Right lobe of liver (tissue), 6 donors: ENCODE measurements around the gene CDK11B. TPM values are rescaled to one million over a fixed set of nuclear protein-coding genes. Genes with fewer than 3 reads are reported as not detected.
"Not testable (repeated sequence)": the region's sequence is repeated elsewhere in the genome, so short reads cannot be mapped to it uniquely, and the experiment has no call there.

Experiments used
- ATAC-seq, 4 donors: fragments of 200-7000 bp; cut with Tn5 transposase; one replicate each; pipeline ENCODE4 v1.9.1; 2020; ENCODE audit warnings: mild to moderate bottlenecking in 4 of 4, moderate library complexity in 4 of 4
- DNase-seq, 3 donors: peaks; one replicate each; pipeline ENCODE4 v3.0.0-alpha.2; 2020
- H3K27ac ChIP-seq, 3 donors: fragments of 200-600 bp; one replicate each; pipeline ENCODE4 v1.8.0; 2022
- H3K27me3 ChIP-seq, 2 donors: fragments of 200-600 bp; one replicate each; pipeline ENCODE4 v1.8.0; 2022
- H3K36me3 ChIP-seq, 4 donors: fragments of 200-600 bp; sonication (generic) in 1 of 4; one replicate each; pipeline versions ENCODE4 v1.5.1 to v1.8.0; 2017 to 2022; ENCODE audit warnings: control low read depth in 1 of 4
- H3K4me1 ChIP-seq, 4 donors: fragments of 200-600 bp; sonication (generic) in 1 of 4; one replicate each; pipeline versions ENCODE4 v1.5.1 to v1.8.0; 2017 to 2022; ENCODE audit warnings: control low read depth in 1 of 4
- H3K4me3 ChIP-seq, 3 donors: fragments of 200-600 bp; one replicate each; pipeline ENCODE4 v1.8.0; 2022
- H3K9me3 ChIP-seq, 4 donors: fragments of 200-600 bp; sonication (generic) in 1 of 4; one replicate each; pipeline versions ENCODE4 v1.5.1 to v1.8.0; 2017 to 2022; ENCODE audit warnings: control low read depth in 1 of 4
- CTCF ChIP-seq, 4 donors: fragments of 200-600 bp in 3 of 4; fragments of 450-650 bp in 1 of 4; IDR thresholded peaks; one replicate each; pipeline versions ENCODE4 v1.5.1 to v1.8.0; 2016 to 2022; ENCODE audit warnings: antibody characterized with exemption in 4 of 4, mild to moderate bottlenecking in 2 of 4
- POLR2A ChIP-seq: fragments of 450-650 bp; IDR thresholded peaks from one replicate; pipeline ENCODE4 v1.6.1; 2017; ENCODE audit warnings: antibody characterized with exemption, mild to moderate bottlenecking
- WGBS: methylation state at CpG from one replicate; pipeline ENCODE4 v1.1.6; 2018; ENCODE audit warnings: low coverage, low lambda C conversion rate; ENCODE audit not compliant: insufficient coverage; ENCODE audit errors: missing lambda C conversion rate; 5-methylcytosine and 5-hydroxymethylcytosine counted together
- intact Hi-C, 2 donors: fragments of 100-400 bp; cut with DNase I; formaldehyde crosslinking; loops; one replicate each; pipeline versions ENCODE4 v1.11.2 to v1.14.1; 2022
- total RNA-seq, 6 experiments: library from RNA; depleted of rRNA in 2 of 6; stranded (reverse); fragments of >200 nt in 2 of 6; fragmentation: NEBNext Ultra II Directional in 3 of 6; extraction: Animal tissue kit (Norgen Biotek cat#: 25700) in 3 of 6; gene quantifications; one replicate each; pipeline versions ENCODE4 v1.1.0 to v1.2.4, GENCODE V29; 2016 to 2023
- donor health status: DM: no; HTN: yes; CAD: no.
- donor health status: DM: no; HTN: no; CAD: no.
- donor health status: DM: no; HTN: no; CAD: no.
- donor health status: DM: no; HTN: yes; CAD: no.
- donor health status: DM: no; HTN: yes; CAD: no.

Gene CDK11B
- total RNA-seq, 6 experiments from 2014 or later: 8.0 to 11.8 (median 9.5) TPM

DNA sequence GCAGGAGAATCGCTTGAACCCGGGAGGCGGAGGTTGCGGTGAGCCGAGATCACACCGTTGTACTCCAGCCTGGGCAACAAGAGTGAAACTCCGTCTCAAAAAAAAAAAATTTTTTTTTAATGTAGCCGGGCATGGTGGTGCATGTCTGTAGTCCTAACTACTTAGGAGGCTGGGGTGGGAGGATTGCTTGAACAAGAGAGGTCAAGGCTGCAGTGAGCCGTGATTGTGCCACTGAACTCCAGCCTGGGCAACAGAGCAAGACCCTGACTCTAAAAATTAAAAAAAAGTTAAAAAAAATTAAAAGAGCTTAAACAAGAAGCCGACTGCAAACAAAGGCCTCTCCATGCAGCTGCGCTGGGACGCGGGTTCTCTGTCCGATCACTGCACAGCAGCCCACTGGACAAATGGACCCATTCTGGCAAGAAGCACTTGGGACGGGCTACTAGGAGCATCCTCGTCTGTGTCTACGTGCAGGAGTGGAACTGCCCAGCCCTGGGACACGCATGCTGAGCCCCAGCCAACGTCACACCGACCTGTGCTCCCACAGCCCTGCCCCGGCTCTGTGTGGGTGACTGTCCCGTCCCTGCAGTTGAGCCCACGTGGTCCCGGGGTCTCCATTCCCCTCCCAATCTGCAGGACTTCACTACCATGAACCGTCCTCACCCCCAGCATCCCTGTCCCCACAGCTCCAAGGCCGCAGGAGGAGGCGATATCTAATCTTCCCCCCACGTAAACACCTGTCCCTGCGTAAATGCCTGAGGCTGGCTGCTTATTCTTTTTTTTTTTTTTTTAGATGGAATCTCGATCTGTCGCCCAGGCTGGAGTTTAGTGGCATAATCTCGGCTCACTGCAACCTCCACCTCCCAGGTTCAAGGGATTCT is 21.5 kb upstream of the CDK11B start:
- no peaks in the 10 kb centered on the region for H3K36me3 ChIP-seq
- no peak overlapping the region for H3K4me3 ChIP-seq
- no peak overlapping the region for H3K27ac ChIP-seq
- no peaks in the 10 kb centered on the region for H3K27me3 ChIP-seq
- intact Hi-C loops: no loop called here
- H3K4me1 ChIP-seq: peaks cover 0 to 15% (median 7%) of the 10 kb centered on the region in 4 donors
- H3K9me3 ChIP-seq: no peaks in the 10 kb centered on the region
- TF ChIP-seq POLR2A (no peak), CTCF (IDR thresholded peaks at IDR 0.05) (no peak)
- 89% methylated on average over 13 of the region's 32 CpGs for WGBS
- DNase-seq: peak in 2 of 3 donors; percentile 44 to 54
- ATAC-seq: no peak

DNA sequence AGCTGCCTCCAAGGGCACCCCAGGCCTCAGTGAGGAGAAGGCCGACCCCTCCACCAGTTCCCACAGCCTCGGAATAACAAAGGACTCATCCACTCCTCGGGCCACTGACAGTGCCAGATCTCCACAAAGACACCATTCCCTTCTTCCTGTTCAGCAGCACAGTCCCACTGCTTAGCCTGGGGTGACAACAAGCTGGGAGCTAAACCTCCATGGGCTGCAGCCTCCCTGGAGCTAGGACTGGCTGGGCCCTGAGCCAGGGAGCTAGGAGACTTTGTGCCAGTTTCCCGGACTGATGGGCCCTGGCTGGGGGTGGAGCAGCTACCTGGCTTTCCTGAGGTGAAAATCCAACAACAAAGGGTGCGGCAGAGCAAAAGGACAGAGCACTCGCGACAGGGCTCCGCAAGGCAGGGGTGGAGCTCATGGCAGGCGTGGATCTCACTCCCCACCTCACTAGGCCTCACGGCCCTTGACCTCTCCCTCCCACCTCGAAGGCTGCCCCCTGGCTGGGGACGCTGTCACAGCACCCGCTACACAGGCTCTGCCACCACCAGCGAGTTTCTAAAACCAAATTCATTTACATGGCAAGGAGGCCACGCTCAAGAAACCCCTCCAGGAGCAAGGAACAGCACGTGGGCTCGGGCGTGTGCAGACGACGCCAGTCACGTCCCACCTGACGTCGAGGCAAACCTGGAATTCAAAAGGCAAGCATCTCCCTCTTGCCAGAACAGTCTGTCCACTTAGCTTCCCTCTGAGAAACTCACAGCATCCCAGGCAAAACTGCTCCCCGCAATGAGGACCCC is 20.0 kb upstream of the CDK11B start:
- peak overlapping the region in 2 of 3 donors; percentile 17 to 37 for H3K27ac ChIP-seq
- intact Hi-C loops: loop anchor here in 1 of 2 donors (10.0 kb wide), 1 partner anchor 54 kb away; no protein-coding TSS in a partner anchor
- no peak for TF ChIP-seq POLR2A
- TF ChIP-seq CTCF (IDR thresholded peaks at IDR 0.05): peak; percentile 37 to 72 (median 55)
- peak; percentile 87 to 97 (median 92) for ATAC-seq
- no peak overlapping the region for H3K4me3 ChIP-seq
- peaks cover 0 to 15% (median 7%) of the 10 kb centered on the region in 4 donors for H3K4me1 ChIP-seq
- DNase-seq: peak; percentile 76 to 89 (median 89)
- no peaks in the 10 kb centered on the region for H3K27me3 ChIP-seq
- H3K9me3 ChIP-seq: no peaks in the 10 kb centered on the region
- no peaks in the 10 kb centered on the region for H3K36me3 ChIP-seq
- WGBS: 30% methylated on average over 8 of the region's 24 CpGs

- ATAC-seq (peak; percentile 4 to 11 (median 8)), DNase-seq (peak in 2 of 3 donors; percentile 52 to 59)
- Histone ChIP-seq H3K9me3 (no peaks in the 10 kb centered on the region), H3K4me1 (peaks cover 0 to 15% (median 7%) of the 10 kb centered on the region in 4 donors), H3K27ac (peak overlapping the region in 2 of 3 donors; percentile 17 to 37), H3K36me3 (no peaks in the 10 kb centered on the region), H3K4me3 (no peak overlapping the region), H3K27me3 (no peaks in the 10 kb centered on the region)
- intact Hi-C loops: loop anchor here in 1 of 2 donors (10.0 kb wide), 1 partner anchor 53 kb away; no protein-coding TSS in a partner anchor
- no peak for TF ChIP-seq POLR2A
- no peak for TF ChIP-seq CTCF (IDR thresholded peaks at IDR 0.05)
- 53% methylated on average over 15 of the region's 39 CpGs for WGBS
Measured at GRCh38 chr1:1677718-1678580, 19.1 kb upstream of the CDK11B start.

DNA sequence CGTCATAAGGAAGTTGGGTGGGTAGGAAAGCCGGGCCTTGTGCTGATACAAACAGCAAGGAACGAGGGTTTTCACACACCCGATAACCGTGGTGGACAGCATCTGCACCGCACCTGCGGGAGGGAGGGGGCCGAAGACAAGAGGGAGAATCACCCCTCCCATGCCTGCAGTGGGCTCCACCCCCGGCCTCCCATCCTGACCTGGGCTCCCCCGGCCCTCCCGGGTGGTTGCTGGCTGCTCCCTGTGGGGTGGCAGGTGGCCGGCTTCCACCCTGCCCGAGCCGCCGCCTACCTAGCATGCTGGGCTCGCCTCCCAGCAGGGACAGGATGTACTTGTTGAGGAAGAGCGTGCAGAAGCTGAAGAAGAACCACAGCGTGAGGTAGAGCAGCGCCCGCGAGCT is 17.3 kb upstream of the CDK11B start:
- intact Hi-C loops: loop anchor here in 1 of 2 donors (10.0 kb wide), 1 partner anchor 51 kb away; no protein-coding TSS in a partner anchor
- H3K36me3 ChIP-seq: peaks cover 0 to 14% (median 5%) of the 10 kb centered on the region in 4 donors
- not testable (repeated sequence) for H3K27ac ChIP-seq, H3K4me3 ChIP-seq, H3K9me3 ChIP-seq, H3K27me3 ChIP-seq, ATAC-seq
- no CpG with 5 or more reads among the region's 21 CpGs for WGBS
- peaks cover 0 to 15% (median 7%) of the 10 kb centered on the region in 4 donors for H3K4me1 ChIP-seq
- DNase-seq: peak in 1 of 3 donors; percentile 6

DNA sequence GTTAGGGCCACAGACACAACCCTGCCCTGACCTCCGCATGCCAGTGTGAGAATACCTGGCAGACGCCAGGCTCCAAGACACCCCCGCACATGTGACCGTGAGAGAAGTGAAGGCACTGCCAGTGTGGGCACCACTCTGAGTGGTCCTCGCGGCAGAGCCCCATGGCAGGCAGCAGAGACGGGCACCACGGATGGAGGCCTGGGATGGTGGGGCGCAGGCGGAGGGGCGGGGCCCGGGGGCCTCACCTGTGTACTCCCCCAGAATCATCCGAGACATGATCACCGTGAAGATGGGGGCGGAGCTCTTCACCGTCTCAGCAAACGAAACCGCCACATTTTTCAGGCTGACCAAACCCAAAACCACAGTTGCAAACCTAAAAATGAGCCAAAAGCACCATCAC is 16.4 kb upstream of the CDK11B start:
- no CpG with 5 or more reads among the region's 18 CpGs for WGBS
- not testable (repeated sequence) for H3K4me3 ChIP-seq, H3K27me3 ChIP-seq, H3K9me3 ChIP-seq, H3K27ac ChIP-seq, ATAC-seq
- intact Hi-C loops: loop anchor here in 1 of 2 donors (10.0 kb wide), 1 partner anchor 50 kb away; no protein-coding TSS in a partner anchor
- Histone ChIP-seq H3K4me1 (peaks cover 0 to 15% (median 7%) of the 10 kb centered on the region in 4 donors), H3K36me3 (peaks cover 0 to 16% (median 7%) of the 10 kb centered on the region in 4 donors)
- peak in 1 of 3 donors; percentile 5 for DNase-seq

DNA sequence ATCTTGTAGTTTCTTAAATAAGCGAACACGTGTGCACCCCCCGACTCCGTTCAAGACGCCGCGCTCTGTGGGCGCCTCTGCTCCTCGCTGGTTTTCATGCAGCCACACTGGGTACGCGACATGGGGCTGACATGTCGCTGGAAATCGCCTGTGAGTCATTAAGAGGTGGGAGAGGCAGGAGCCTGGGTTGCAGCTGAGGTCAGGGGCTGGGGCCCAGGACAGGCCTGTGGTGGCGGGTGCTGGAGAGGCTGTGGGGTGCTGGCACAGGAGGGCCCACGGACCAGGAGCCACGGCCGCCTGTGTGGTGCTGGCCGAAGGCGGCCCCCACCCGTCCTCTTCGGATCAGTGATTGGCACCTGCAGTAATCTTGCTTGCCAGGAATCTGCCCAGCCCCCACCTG is 16.0 kb upstream of the CDK11B start:
- Histone ChIP-seq H3K36me3 (peaks cover 0 to 18% (median 7%) of the 10 kb centered on the region in 4 donors), H3K4me1 (peaks cover 0 to 15% (median 7%) of the 10 kb centered on the region in 4 donors)
- WGBS: 81% methylated on average over 6 of the region's 21 CpGs
- H3K4me3 ChIP-seq, H3K27me3 ChIP-seq, ATAC-seq, H3K9me3 ChIP-seq, H3K27ac ChIP-seq: not testable (repeated sequence)
- intact Hi-C loops: loop anchor here in 1 of 2 donors (10.0 kb wide), 1 partner anchor 50 kb away; no protein-coding TSS in a partner anchor
- peak in 2 of 3 donors; percentile 22 to 37 for DNase-seq
